Upper lobe of left lung (tissue), 6 donors: ENCODE results near the gene RYR3. TPM values are rescaled to one million over a fixed set of nuclear protein-coding genes. Genes with fewer than 3 reads are reported as not detected.

Source experiments
- ATAC-seq, 2 donors: fragments of 200-7000 bp; cut with Tn5 transposase; one replicate each; pipeline ENCODE4 v1.9.1; 2022; ENCODE audit warnings: mild to moderate bottlenecking in 2 of 2, moderate library complexity in 2 of 2; ENCODE audit not compliant: low FRiP score in 2 of 2
- DNase-seq, 2 donors: peaks; one replicate each; pipeline ENCODE4 v3.0.0-alpha.2; 2019 to 2020
- H3K27ac ChIP-seq, 4 donors: fragments of 200-600 bp; sonication (generic); one replicate each; pipeline ENCODE4 v1.5.1; 2016 to 2019
- H3K27me3 ChIP-seq, 4 donors: fragments of 200-600 bp; sonication (generic); one replicate each; pipeline ENCODE4 v1.5.1; 2017 to 2019
- H3K36me3 ChIP-seq, 4 donors: fragments of 200-600 bp; sonication (generic); one replicate each; pipeline ENCODE4 v1.5.1; 2016 to 2019
- H3K4me1 ChIP-seq, 4 donors: fragments of 200-600 bp; sonication (generic); one replicate each; pipeline ENCODE4 v1.5.1; 2018 to 2019
- H3K4me3 ChIP-seq, 4 donors: fragments of 200-600 bp; sonication (generic); one replicate each; pipeline ENCODE4 v1.5.1; 2017 to 2019; ENCODE audit warnings: mild to moderate bottlenecking in 2 of 4, moderate library complexity in 1 of 4
- H3K9me3 ChIP-seq, 4 donors: fragments of 200-600 bp; sonication (generic); one replicate each; pipeline ENCODE4 v1.5.1; 2018 to 2019
- CTCF ChIP-seq, 6 experiments: fragments of 450-650 bp in 4 of 6; fragments of 200-600 bp in 2 of 6; sonication (generic) in 2 of 6; IDR thresholded peaks; one replicate each; pipeline ENCODE4 v1.5.1; 2016 to 2019; ENCODE audit warnings: antibody characterized with exemption in 6 of 6
- EP300 ChIP-seq, 4 donors: sonication (generic); formaldehyde crosslinking; IDR thresholded peaks; one replicate each; pipeline ENCODE4 v1.5.1; 2017; ENCODE audit warnings: antibody characterized with exemption in 4 of 4, control low read depth in 2 of 4
- POLR2A ChIP-seq, 4 donors: fragments of 450-650 bp; IDR thresholded peaks; one replicate each; pipeline ENCODE4 v1.5.1; 2016 to 2017; ENCODE audit warnings: antibody characterized with exemption in 4 of 4, mild to moderate bottlenecking in 2 of 4
- POLR2AphosphoS5 ChIP-seq, 2 donors: sonication (generic); formaldehyde crosslinking; IDR thresholded peaks; one replicate each; pipeline ENCODE4 v1.5.1; 2017; ENCODE audit warnings: antibody characterized with exemption in 2 of 2
- WGBS, 2 donors: methylation state at CpG; one replicate each; pipeline ENCODE4 v1.1.5; 2017 to 2018; 5-methylcytosine and 5-hydroxymethylcytosine counted together
- total RNA-seq, 6 donors: library from RNA; depleted of rRNA in 4 of 6; stranded (reverse); fragments of >200 nt in 4 of 6; gene quantifications; one replicate each; pipeline versions ENCODE4 v1.1.0 to v1.2.1, GENCODE V29; 2016 to 2021
- donor health status: DM: no; HTN: no; CAD: no; lungs with moderate emphysema.
- donor health status: DM: no; HTN: yes; CAD: no; lungs with severe emphysema.

Gene RYR3
- total RNA-seq, 6 donors from 2014 or later = under 0.01 to 0.34 (median 0.15) TPM

DNA sequence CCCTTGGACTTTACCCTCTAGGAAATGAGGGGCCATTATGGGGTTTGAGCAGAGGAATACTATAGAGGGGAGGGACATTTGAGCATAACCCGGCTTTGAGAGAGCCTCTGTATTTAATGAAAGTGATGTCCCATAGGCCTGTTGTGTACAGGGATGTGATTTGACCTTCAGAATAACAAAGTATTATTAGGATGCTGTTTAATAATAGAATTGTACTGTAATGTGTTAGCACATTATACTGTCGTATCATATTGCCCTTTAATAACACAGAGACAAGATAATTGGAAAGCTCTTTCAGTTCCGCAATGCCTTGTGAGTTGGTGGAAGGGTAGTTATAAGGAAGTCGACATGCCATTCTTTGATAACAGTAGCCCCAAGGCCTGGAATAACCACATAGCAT, 328.3 kb downstream of the RYR3 start:
- no peaks in the 10 kb centered on the region for H3K4me1 ChIP-seq
- H3K36me3 ChIP-seq = no peaks in the 10 kb centered on the region
- WGBS, 2 donors = 90 to 92% methylated on average over 4 of the region's 4 CpGs
- H3K27ac ChIP-seq = no peak overlapping the region
- DNase-seq (no peak), ATAC-seq (no peak)
- no peaks in the 10 kb centered on the region for H3K27me3 ChIP-seq
- H3K4me3 ChIP-seq = no peak overlapping the region
- H3K9me3 ChIP-seq = no peaks in the 10 kb centered on the region
- TF ChIP-seq CTCF (IDR thresholded peaks at IDR 0.05) (no peak), EP300 (IDR thresholded peaks at IDR 0.05) (no peak), POLR2A (IDR thresholded peaks at IDR 0.05) (no peak), POLR2AphosphoS5 (IDR thresholded peaks at IDR 0.05) (no peak)

GRCh38 chr15:33639456-33639855, 328.7 kb downstream of the RYR3 start:
- ATAC-seq (no peak), DNase-seq (no peak)
- WGBS, 2 donors = 83 to 87% methylated on average over 4 of the region's 4 CpGs
- no peaks in the 10 kb centered on the region for H3K9me3 ChIP-seq
- H3K36me3 ChIP-seq = no peaks in the 10 kb centered on the region
- H3K27me3 ChIP-seq = no peaks in the 10 kb centered on the region
- H3K4me1 ChIP-seq = no peaks in the 10 kb centered on the region
- no peak overlapping the region for H3K27ac ChIP-seq
- H3K4me3 ChIP-seq = no peak overlapping the region
- TF ChIP-seq POLR2AphosphoS5 (IDR thresholded peaks at IDR 0.05) (no peak), CTCF (IDR thresholded peaks at IDR 0.05) (no peak), EP300 (IDR thresholded peaks at IDR 0.05) (no peak), POLR2A (IDR thresholded peaks at IDR 0.05) (no peak)

- DNase-seq = no peak
- TF ChIP-seq POLR2A (IDR thresholded peaks at IDR 0.05) (no peak), CTCF (IDR thresholded peaks at IDR 0.05) (no peak), POLR2AphosphoS5 (IDR thresholded peaks at IDR 0.05) (no peak)
- Histone ChIP-seq H3K27ac (no peak overlapping the region), H3K4me1 (no peaks in the 10 kb centered on the region), H3K9me3 (no peaks in the 10 kb centered on the region), H3K36me3 (no peaks in the 10 kb centered on the region), H3K4me3 (no peak overlapping the region), H3K27me3 (no peaks in the 10 kb centered on the region)
- 27 to 29% methylated on average over 6 of the region's 6 CpGs for WGBS, 2 donors
- ATAC-seq = no peak
These were observed 329.2 kb downstream of the RYR3 start for GRCh38 chr15:33639978-33640377.

DNA sequence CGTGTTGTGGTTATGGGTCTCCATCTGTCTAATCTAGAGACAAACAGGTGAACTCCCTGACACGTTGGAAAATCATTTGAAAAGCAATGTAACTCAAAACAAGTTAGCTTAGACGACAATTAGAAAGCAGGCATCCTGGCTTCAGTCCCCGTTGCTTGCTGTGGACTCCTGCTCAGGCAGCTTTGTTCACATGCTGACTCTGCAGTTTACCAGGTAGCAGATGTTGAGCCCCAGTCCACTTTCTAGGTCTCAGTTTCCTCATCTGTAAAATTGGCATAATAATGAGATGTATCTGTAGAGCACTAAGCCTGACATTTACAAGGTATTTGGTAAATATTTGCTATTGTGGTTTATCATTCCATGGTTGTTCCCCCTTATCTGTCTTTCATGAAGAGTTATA, 330.3 kb downstream of the RYR3 start:
- no peaks in the 10 kb centered on the region for H3K27me3 ChIP-seq
- TF ChIP-seq POLR2A (IDR thresholded peaks at IDR 0.05) = no peak
- no peak for TF ChIP-seq POLR2AphosphoS5 (IDR thresholded peaks at IDR 0.05)
- TF ChIP-seq EP300 (IDR thresholded peaks at IDR 0.05) = no peak
- ATAC-seq = no peak
- 70 to 92% methylated on average over 4 of the region's 4 CpGs for WGBS, 2 donors
- H3K4me3 ChIP-seq = no peak overlapping the region
- no peak for DNase-seq
- H3K9me3 ChIP-seq = no peaks in the 10 kb centered on the region
- H3K36me3 ChIP-seq = no peaks in the 10 kb centered on the region
- no peaks in the 10 kb centered on the region for H3K4me1 ChIP-seq
- no peak overlapping the region for H3K27ac ChIP-seq

GRCh38 chr15:33644304-33644703, 333.5 kb downstream of the RYR3 start:
- DNase-seq (no peak), ATAC-seq (no peak)
- H3K27me3 ChIP-seq = no peaks in the 10 kb centered on the region
- 85 to 90% methylated on average over 9 of the region's 9 CpGs for whole genome bisulfite sequencing, 2 donors
- TF ChIP-seq CTCF (IDR thresholded peaks at IDR 0.05) (no peak), POLR2AphosphoS5 (IDR thresholded peaks at IDR 0.05) (no peak), POLR2A (IDR thresholded peaks at IDR 0.05) (no peak), EP300 (IDR thresholded peaks at IDR 0.05) (no peak)
- no peaks in the 10 kb centered on the region for H3K4me1 ChIP-seq
- H3K4me3 ChIP-seq = no peak overlapping the region
- no peak overlapping the region for H3K27ac ChIP-seq
- H3K36me3 ChIP-seq = no peaks in the 10 kb centered on the region
- H3K9me3 ChIP-seq = no peaks in the 10 kb centered on the region
